Gastroesophageal sphincter (tissue), 3 donors: ENCODE results near the gene DNAI1.

Experiments
- POLR2AphosphoS5 ChIP-seq: sonication (generic); formaldehyde crosslinking; IDR thresholded peaks from one replicate; pipeline ENCODE4 v1.6.1; 2017; ENCODE audit warnings: antibody characterized with exemption
- TF ChIP-seq, protein P1 (sequence below), 4 experiments: fragments of 200-600 bp in 2 of 4; fragments of 450-650 bp in 2 of 4; sonication (generic) in 1 of 4; IDR thresholded peaks; one replicate each; pipeline ENCODE4 v1.5.1; 2017 to 2019; ENCODE audit warnings: antibody characterized with exemption in 4 of 4, mild to moderate bottlenecking in 2 of 4, moderate library complexity in 2 of 4

- no peak for TF ChIP-seq POLR2AphosphoS5
- TF ChIP-seq, protein P1, sequence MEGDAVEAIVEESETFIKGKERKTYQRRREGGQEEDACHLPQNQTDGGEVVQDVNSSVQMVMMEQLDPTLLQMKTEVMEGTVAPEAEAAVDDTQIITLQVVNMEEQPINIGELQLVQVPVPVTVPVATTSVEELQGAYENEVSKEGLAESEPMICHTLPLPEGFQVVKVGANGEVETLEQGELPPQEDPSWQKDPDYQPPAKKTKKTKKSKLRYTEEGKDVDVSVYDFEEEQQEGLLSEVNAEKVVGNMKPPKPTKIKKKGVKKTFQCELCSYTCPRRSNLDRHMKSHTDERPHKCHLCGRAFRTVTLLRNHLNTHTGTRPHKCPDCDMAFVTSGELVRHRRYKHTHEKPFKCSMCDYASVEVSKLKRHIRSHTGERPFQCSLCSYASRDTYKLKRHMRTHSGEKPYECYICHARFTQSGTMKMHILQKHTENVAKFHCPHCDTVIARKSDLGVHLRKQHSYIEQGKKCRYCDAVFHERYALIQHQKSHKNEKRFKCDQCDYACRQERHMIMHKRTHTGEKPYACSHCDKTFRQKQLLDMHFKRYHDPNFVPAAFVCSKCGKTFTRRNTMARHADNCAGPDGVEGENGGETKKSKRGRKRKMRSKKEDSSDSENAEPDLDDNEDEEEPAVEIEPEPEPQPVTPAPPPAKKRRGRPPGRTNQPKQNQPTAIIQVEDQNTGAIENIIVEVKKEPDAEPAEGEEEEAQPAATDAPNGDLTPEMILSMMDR (IDR thresholded peaks at IDR 0.05), result no peak
Observed at GRCh38 chr9:34446951-34447350, 11.7 kb upstream of the DNAI1 start.
